Astrocyte (in vitro differentiated cells and primary cell): ENCODE data around the gene LIN7C.

Source experiments
- EZH2 ChIP-seq: IDR thresholded peaks from 2 replicates; pipeline ENCODE4 v1.6.1; 2012; ENCODE audit warnings: mild to moderate bottlenecking, low read length, inconsistent platforms; ENCODE audit not compliant: insufficient read depth
- TF ChIP-seq, protein P1 (sequence below): IDR thresholded peaks from 2 replicates; pipeline ENCODE4 v1.5.1; 2011; ENCODE audit warnings: low read depth, mild to moderate bottlenecking, inconsistent platforms, low read length, moderate library complexity; ENCODE audit not compliant: insufficient read depth

DNA sequence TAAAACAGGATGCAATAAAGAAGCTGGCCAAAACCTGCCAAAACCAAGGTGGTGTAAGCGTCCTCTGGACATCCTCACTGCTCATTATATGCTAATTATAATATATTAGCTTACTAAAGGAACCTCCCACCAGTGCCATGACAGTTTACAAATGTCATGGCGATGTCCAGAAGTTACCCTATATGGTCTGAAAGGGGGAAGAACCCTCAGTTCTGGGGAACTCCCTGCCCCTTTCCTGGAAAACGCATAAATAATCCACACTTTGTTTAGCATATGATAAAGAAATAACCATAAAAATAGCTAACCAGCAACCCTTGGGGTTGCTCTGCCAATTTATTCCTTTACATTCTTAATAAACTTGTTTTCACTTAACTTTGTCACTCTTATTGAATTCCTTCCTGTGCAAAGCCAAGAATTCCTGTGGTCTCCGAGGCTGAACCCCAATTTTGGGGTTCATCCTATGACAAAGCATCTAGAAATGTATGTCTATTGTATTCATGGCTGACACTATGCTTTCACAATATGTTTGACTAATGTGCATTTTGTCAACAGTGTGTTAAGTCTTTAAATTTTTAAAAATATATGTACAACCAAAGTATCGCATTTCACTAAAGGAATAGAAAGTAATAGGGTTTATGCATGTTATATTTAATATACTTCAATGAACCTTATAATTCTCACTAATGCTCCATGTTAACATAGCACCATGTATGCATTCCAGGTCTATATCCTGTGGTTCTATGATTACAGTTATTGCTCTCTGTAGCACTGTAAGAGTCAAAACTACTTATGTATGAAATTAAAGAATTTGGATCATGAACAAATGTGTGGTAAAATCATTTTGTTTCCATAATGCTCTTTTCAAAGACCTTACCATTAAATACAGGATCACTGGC lies 59.0 kb downstream of the LIN7C start:
- TF ChIP-seq, protein P1, sequence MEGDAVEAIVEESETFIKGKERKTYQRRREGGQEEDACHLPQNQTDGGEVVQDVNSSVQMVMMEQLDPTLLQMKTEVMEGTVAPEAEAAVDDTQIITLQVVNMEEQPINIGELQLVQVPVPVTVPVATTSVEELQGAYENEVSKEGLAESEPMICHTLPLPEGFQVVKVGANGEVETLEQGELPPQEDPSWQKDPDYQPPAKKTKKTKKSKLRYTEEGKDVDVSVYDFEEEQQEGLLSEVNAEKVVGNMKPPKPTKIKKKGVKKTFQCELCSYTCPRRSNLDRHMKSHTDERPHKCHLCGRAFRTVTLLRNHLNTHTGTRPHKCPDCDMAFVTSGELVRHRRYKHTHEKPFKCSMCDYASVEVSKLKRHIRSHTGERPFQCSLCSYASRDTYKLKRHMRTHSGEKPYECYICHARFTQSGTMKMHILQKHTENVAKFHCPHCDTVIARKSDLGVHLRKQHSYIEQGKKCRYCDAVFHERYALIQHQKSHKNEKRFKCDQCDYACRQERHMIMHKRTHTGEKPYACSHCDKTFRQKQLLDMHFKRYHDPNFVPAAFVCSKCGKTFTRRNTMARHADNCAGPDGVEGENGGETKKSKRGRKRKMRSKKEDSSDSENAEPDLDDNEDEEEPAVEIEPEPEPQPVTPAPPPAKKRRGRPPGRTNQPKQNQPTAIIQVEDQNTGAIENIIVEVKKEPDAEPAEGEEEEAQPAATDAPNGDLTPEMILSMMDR = no peak
- TF ChIP-seq EZH2 = no peak
